ENCODE measurements around the gene MSN.
"Not testable (repeated sequence)": the region's sequence is repeated elsewhere in the genome, so short reads cannot be mapped to it uniquely, and the experiment has no call there.

The MSN gene
- total RNA-seq = 655 to 831 (median 780) reads per million in 4 donors

- DNase-seq = peak; percentile 51 to 82 (median 60)
Observed at GRCh38 chrX:65667503-65668376, at the start of gene MSN. Gene MSN (plus strand): TSS chrX:65667654. CDS start chrX:65667842, 188 bp downstream.

DNA sequence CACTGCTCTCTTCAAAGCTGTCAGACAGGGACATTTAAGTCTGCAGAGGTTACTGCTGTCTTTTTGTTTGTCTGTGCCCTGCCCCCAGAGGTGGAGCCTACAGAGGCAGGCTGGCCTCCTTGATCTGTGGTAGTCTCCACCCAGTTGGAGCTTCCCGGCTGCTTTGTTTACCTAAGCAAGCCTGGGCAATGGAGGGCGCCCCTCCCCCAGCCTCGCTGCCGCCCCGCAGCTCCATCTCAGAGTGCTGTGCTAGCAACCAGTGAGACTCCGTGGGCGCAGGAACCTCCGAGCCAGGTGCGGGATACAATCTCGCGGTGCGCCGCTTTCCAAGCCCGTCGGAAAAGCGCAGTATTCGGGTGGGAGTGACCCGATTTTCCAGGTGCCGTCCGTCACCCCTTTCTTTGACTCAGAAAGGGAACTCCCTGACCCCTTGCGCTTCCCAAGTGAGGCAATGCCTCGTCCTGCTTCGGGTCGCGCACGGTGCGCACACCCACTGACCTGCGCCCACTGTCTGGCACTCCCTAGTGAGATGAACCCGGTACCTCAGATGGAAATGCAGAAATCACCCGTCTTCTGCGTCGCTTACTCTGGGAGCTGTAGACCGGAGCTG is 47.3 kb upstream of the MSN start:
- not testable (repeated sequence) for DNase-seq

DNA sequence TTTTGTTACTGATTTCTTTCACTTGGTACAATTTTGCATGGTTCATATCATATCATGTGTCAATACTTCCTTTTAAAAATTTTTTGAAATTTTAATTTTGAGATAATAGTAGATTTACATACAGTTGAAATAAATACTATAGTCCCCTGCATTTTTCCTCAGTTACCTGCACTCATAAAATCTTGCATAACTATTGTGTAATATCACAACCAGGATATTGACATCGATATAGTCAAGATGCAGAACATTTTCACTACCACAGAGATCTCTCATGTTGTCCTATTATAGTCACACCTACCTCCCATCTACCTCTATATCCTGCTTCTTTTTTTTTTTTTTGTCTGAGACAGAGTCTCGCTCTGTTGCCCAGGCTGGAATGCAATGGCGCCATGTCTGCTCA is 36.7 kb upstream of the MSN start:
- no peak for DNase-seq

- no peak for DNase-seq
Observed at GRCh38 chrX:65633826-65634225, 33.6 kb upstream of the MSN start.

- DNase-seq = no peak
Observed at GRCh38 chrX:65634732-65635131, 32.7 kb upstream of the MSN start.

- DNase-seq = no peak
Observed at GRCh38 chrX:65635378-65635777, 32.1 kb upstream of the MSN start.

DNA sequence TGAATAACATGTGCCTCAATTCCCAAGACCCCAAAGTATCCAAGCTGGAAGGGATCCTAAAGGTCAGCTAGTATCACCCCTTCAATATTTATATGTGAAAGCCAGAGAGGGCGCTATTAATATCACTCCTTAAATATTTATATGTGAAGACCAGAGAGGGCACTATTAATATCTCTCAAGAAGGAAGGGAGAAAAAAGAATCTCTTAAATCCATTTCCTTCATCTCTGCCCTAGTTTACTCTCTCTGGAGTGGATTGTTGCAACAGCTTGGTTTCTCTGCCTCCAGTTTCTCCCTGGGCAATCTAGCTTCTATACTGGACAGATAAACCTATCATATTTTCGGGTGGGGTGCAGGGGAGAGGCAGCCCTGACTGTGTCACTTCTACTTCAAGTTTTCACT is 31.6 kb upstream of the MSN start:
- no peak for DNase-seq

GRCh38 chrX:65636261-65636660 is 31.2 kb upstream of the MSN start:
- DNase-seq = not testable (repeated sequence)

GRCh38 chrX:65637335-65637734 is 30.1 kb upstream of the MSN start:
- DNase-seq = no peak

GRCh38 chrX:65642914-65643491 is 24.5 kb upstream of the MSN start:
- no peak for DNase-seq

- DNase-seq = no peak
Observed at GRCh38 chrX:65643531-65644052, 23.9 kb upstream of the MSN start.

GRCh38 chrX:65644621-65645289 is 22.7 kb upstream of the MSN start:
- no peak for DNase-seq

- DNase-seq = no peak
Observed at GRCh38 chrX:65647801-65648200, 19.7 kb upstream of the MSN start.

- no peak for DNase-seq
Observed at GRCh38 chrX:65652098-65652497, 15.4 kb upstream of the MSN start.

GRCh38 chrX:65657009-65657441 is 10.4 kb upstream of the MSN start:
- not testable (repeated sequence) for DNase-seq

DNA sequence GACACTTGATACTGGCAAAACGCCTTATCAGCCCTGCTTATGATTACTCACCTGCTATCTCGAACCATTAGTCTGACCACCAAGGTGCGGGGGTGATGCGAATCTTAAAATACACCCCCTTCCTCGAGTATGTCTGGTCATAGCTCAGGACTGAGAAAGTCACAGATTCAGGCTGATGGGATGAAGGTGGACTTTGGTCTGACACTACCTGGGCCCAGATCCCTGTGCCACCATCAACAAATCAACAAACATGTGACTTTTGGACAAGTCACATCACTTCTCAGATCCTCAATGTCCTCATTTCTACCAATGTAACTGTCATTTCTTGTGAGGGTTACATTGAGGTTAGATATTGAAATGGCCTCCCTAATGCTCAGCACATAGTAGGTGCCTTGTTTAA is 9.8 kb upstream of the MSN start:
- no peak for DNase-seq

GRCh38 chrX:65658229-65658628 is 9.2 kb upstream of the MSN start:
- DNase-seq = no peak

- no peak for DNase-seq
Observed at GRCh38 chrX:65667157-65667502, 324 bp upstream of the MSN start.

DNA sequence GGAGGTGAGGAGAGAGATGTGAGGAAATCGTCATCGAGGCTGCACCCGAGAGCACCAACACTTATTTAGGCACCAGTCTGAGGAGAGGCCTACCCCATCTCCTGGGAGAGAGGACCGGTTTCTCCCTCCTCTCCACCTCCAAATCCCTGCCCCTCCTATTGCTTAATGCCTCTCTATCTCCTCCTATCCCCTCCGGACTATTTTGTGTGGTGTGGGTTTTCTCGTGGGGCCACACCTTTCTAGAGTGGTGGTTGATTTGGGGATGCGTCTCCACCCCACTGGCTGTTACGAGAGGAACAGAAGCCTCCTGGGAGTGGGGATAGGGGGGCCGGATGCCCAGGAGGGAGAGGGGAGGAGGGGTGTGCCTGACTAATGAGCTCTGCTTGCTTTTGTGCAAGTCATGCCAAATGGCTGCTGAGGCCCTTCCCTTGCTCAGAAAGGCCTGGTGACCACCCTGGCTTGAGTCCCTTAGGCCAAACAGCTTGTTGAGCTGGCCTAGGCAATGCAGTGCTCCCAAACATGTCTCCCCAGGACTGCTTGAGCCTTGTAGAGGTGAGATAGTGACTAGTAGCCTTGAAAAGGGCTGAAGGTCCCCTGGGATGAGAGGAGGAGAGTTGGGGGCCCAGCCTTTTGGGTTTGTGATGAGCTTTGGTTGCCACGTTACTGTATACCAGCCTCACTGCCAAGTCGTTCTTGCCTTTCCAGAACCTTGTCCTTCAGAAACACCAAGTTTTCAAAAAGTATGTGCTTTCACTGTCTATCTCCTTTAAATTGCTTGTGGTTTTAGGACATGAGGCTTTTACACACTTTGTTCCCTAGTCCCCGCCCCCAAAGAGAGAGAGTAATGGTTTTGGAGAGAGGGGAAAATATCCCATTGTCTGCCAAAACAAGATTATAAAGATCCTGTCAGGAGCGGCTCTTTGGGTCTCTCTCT is 1.2 kb downstream of the MSN start:
- DNase-seq = peak; percentile 30 to 79 (median 44)

DNA sequence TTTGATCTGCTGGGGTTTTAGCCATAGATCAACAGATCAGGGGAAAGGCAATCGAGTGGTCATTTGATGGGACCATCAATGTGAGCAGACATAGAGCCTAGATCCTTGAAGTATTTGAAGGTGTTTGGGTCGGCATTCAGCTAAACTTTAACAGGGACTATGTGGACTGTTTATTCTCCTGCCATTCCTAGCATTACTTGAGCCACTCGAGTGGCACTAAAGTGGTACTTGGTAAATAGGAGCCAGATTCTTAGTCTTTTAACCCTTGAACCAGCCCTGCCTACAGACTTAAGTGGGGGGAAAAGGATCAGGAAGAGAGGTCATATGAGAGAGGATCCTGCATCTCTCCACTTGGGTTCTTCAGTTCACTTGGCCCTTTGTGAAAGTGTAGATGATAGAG is 3.8 kb downstream of the MSN start:
- no peak for DNase-seq

- no peak for DNase-seq
Observed at GRCh38 chrX:65671966-65672365, 4.5 kb downstream of the MSN start.

GRCh38 chrX:65673857-65674203 is 6.4 kb downstream of the MSN start:
- no peak for DNase-seq

Measured in T-helper 1 cell (primary cell).